Lower leg skin (tissue), 4 donors: ENCODE data around the gene LCMT1. TPM values are rescaled to one million over a fixed set of nuclear protein-coding genes. Genes with fewer than 3 reads are reported as not detected.

Experiments
- DNase-seq, 2 donors: peaks; one replicate each; pipeline ENCODE4 v3.0.0-alpha.2; 2019; ENCODE audit warnings: low spot score in 2 of 2
- H3K4me3 ChIP-seq: fragments of 200-600 bp; sonication (generic); 2 replicates; pipeline ENCODE4 v1.5.1; 2017; ENCODE audit warnings: mild to moderate bottlenecking, low read depth; ENCODE audit not compliant: poor library complexity, severe bottlenecking
- CTCF ChIP-seq, 3 donors: fragments of 450-650 bp; IDR thresholded peaks; one replicate each; pipeline ENCODE4 v1.5.1; 2016; ENCODE audit warnings: antibody characterized with exemption in 3 of 3, mild to moderate bottlenecking in 3 of 3, moderate library complexity in 2 of 3
- POLR2A ChIP-seq, 2 donors: fragments of 450-650 bp; IDR thresholded peaks; one replicate each; pipeline ENCODE4 v1.6.1; 2016 to 2017; ENCODE audit warnings: antibody characterized with exemption in 2 of 2, mild to moderate bottlenecking in 1 of 2, moderate library complexity in 1 of 2
- WGBS, 2 donors: methylation state at CpG; one replicate each; pipeline ENCODE4 v1.1.5; 2018; 5-methylcytosine and 5-hydroxymethylcytosine counted together
- intact Hi-C: fragments of 100-400 bp; cut with DNase I; formaldehyde crosslinking; loops from one replicate; pipeline ENCODE4 v1.15.0; 2023; ENCODE audit warnings: low total_unique reads
- total RNA-seq, 4 donors: library from RNA; depleted of rRNA; stranded (reverse); fragments of >200 nt; gene quantifications; one replicate each; pipeline ENCODE4 v1.1.0, GENCODE V29; 2016

The LCMT1 gene
- total RNA-seq, 4 donors from 2014 or later = 33.6 to 46.8 (median 38.2) TPM

- intact Hi-C loops = no loop called here
- no peak for DNase-seq
- TF ChIP-seq POLR2A (IDR thresholded peaks at IDR 0.05) (no peak), CTCF (IDR thresholded peaks at IDR 0.05) (no peak)
- no peak overlapping the region for H3K4me3 ChIP-seq
- 66 to 74% methylated on average over 2 of the region's 2 CpGs for WGBS, 2 donors
These were observed 30.1 kb downstream of the LCMT1 start for GRCh38 chr16:25141648-25142047.

DNA sequence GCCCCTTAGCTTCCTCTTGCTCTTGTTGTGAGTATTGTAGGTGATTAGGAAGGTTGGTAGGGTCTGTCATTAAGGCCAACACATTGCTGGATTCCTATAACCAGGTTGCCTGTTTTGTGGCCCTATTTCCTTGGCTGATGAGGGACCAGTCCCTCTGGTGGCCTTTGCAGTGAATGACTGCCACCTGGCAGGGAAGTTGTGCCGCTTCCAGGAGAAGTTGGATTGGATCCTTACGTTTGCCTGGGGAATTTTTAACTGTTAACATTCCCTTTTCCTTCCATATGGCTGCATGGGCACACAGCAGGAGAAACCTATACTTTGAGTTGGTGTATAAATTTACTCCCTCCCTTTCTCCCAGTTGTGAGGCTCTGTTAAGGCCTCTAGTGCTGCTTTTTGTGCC lies 32.4 kb downstream of the LCMT1 start:
- DNase-seq = no peak
- WGBS, 2 donors = 12 to 22% methylated on average over 2 of the region's 2 CpGs
- H3K4me3 ChIP-seq = no peak overlapping the region
- intact Hi-C loops = no loop called here
- TF ChIP-seq CTCF (IDR thresholded peaks at IDR 0.05) = no peak
- TF ChIP-seq POLR2A (IDR thresholded peaks at IDR 0.05) = no peak

DNA sequence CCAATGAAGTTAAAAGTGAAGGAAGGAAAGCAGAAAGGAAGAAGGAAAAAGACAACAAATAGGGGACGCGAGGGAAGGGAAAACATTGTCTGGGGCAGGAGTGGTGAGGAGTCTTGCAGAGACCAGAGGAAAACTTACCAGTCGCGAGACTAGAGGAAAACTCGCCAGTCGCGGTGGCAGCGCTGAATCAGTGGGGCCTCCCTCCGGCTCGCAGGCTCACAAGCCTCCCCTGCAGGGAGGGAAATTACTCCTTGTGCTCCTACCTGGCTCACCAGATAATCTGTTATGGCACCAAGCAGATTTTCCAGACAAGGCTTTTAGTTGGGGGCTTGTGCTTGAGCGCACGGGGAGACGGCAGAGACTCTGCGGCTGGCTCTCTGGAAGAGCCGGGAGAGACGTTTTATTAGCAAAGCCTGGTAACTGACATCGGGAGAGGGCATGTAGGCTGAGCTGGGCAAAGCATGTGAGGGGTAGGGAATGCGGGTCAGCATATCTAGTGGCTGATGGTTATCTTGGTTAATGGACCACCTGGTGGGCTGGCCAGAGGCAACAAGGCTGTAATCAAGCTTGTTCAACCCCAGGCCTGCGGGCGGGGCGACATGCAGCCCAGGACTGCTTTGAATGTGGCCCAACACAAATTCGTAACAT lies 37.1 kb downstream of the LCMT1 start:
- intact Hi-C loops = no loop called here
- H3K4me3 ChIP-seq = no peak overlapping the region
- no peak for DNase-seq
- TF ChIP-seq POLR2A (IDR thresholded peaks at IDR 0.05) = no peak
- no peak for TF ChIP-seq CTCF (IDR thresholded peaks at IDR 0.05)
- 88 to 91% methylated on average over 22 of the region's 22 CpGs for WGBS, 2 donors

DNA sequence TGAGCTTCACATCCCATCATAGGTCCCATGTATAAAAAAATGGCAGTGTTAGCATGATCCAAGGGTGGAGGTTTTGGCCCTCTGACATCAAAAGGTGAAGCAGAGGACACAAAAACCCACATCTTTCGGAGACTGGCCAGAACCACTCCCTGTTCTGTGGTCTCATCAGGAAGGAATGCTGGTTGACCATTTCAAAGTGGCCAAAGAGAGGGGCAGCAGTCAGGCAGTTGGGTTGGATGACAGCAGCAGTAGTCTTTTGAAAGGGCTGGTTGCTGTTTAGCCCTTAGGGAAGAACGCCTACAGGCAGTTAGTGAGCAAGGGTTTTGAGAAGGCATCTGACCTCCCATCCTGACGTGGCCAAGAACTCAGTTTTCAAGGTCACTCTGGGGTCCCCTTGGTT lies 40.5 kb downstream of the LCMT1 start:
- no peak for DNase-seq
- intact Hi-C loops = no loop called here
- TF ChIP-seq CTCF (IDR thresholded peaks at IDR 0.05) (no peak), POLR2A (IDR thresholded peaks at IDR 0.05) (no peak)
- WGBS, 2 donors = 88 to 94% methylated on average over 3 of the region's 3 CpGs
- H3K4me3 ChIP-seq = no peak overlapping the region

GRCh38 chr16:25155553-25156460 lies 44.3 kb downstream of the LCMT1 start:
- no peak for TF ChIP-seq POLR2A (IDR thresholded peaks at IDR 0.05)
- no peak for TF ChIP-seq CTCF (IDR thresholded peaks at IDR 0.05)
- DNase-seq = no peak
- 90 to 91% methylated on average over 13 of the region's 13 CpGs for WGBS, 2 donors
- H3K4me3 ChIP-seq = no peak overlapping the region
- intact Hi-C loops = no loop called here
